CD4-positive, alpha-beta T cell treated with Interleukin-15 for 4 hours (primary cell): Measurements from ENCODE around the gene MCM3AP.
"Not testable (repeated sequence)": the region's sequence is repeated elsewhere in the genome, so short reads cannot be mapped to it uniquely, and the experiment has no call there.

Experiments used
- DNase-seq: peaks from one replicate; pipeline ENCODE4 v3.0.0-alpha.2; 2020; ENCODE audit warnings: low spot score

The MCM3AP gene

DNA sequence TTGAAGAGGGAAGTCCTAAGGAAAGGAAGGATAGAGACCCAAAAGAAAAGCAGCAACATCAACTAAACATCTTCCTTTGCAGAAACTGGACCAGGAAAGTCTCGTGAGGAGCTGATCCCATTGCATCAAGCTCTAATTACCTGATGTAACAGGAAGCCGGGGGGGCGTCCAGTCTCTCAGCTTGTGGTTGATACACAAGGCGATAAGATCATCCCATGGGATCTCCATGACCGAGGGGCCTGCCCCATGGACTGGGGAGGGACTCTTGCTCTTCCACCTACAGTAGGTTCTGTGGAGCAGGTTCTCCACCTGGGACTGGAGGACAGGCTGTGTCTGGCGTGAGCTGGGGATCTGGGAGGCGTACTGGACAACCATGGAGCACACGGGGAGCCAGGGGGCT is 42.1 kb downstream of the MCM3AP start:
- DNase-seq, result no peak

DNA sequence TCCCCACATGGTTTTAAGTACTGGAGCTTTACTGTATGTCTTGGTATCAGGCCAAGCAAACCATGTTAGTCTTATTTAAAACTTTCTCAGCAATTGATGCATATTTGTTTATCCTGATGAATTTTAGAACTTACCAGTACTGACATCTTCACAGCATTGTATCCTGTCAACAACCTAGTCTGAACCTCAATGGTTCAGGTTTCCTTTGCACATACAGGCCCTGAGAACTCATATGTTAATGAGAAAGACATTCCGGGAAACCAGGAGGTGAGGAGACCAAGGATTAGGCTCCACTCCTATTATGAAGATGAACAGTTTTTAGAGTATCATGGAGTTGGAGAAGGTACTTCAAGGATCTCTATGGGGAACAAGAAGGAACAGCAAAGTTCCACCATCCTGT is 43.8 kb downstream of the MCM3AP start:
- DNase-seq, result not testable (repeated sequence)

DNA sequence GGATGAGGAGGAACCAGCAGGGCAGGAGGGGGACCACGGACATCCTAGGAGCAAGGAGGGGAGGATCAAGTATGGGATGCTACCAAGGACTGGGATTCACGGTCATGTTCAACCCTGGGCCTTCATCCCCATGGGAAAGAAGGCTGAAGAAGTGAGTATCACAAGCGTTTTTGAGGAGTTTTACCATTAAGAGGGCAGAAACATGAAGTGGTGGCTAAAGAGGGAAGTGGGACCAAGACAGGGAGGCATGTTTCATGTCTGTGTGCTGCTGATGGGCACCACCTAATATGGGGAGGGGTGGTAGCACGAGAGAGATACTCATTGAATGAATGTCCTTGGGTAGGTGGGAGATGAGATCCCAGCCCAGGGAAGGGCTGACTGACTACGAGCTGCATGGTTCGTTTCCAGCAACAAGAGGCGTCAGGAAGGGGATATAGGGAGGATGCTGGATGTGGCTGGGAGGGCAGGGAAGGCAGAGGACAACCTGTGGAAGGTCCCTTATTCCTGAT is 45.5 kb downstream of the MCM3AP start:
- no peak for DNase-seq

DNA sequence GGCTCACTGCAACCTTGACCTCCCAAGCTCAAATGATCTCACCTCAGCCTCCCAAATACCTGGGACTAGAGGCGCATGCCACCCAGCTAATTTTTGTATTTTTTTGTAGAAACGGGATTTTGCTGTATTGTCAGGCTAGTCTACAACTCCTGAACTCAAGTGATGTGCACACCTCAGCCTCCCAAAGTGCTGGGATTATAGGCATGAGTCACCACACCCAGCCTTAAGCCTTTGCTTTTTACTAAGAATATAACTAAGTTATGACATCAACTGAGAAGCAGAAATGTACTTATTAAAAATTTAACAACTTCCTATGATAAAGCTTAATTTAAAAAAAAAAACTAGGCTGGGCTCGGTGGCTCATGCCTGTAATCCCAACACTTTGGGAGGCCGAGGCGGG is 47.9 kb downstream of the MCM3AP start:
- no peak for DNase-seq

DNA sequence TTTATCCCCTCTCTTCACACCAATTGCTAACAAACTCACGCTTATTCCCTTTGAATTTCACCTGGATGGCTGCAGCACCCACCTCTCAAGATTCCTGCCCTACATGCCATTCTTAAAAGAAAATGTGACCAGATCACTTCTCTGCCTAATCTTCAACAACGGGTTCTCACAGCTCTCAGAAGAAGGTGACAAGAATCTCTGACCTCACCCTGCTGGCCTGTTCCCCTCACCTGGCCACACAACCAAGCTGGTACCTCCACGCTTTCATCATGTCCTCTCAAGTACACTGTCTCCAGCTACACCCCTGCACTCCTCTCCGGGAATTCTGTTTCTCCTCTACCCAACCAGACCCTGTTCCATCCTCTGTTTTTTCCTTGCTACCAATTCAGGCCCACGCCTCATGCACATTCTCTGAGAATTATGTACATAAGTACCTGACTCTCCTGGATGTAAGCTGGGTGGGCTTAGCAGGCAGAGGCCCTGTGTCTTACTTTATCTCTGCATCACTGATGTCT is 50.9 kb downstream of the MCM3AP start:
- DNase-seq, result no peak

DNA sequence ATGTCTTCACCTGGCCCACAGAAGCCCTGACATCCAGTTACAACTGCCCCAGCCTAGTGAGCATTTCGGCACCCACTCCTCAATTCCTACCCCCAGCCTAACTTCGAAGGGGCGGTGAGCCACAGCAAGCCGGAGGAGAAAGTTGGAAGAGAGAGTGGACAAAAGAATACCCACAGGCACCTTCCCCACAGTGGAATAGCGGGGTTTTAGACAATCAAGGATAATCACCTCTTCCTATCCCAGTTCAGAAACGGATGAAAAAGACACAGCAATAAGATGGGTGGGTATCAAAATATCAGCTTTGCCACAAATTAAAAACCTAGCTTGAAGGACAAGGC is 55.5 kb downstream of the MCM3AP start:
- DNase-seq, result no peak

DNA sequence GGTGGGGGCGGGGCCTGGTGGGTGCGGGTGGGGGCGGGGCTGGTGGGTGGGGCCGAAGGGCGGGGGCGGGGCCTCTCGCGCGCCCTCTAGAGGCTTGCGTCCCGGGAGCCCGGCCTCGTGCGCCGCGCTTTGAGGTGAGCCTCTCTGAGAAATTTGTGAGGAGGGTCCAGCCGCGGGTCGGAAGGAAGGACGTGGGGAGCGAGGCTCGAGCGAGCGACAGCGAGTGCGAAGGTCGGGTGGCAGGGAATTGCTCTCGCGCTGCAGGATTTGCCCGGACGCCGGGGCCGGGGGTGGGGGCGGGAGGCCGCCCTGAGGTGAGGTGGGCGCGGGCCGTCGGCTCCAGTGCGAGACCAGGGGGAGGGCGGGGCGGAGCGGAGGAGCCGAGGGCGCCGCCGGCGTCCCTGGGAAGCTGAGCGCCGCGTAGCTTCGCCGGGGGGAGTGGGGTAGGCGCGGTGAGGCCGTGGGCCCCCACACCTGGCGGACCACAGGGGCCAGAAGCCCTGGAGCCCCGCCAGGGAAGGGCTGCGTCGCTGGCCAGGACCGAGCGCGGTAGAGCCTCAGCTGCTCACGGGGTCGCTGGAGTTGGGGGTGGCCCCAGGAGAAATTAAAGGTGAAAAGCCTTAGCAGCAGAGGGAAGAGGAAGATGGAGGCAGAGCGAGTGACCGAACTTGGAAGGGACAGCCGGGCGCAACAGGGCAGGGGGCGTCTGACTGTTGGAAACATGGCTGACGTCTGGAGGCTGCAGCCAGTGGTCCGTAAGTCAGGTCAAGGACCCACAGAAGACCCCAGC is 56.1 kb downstream of the MCM3AP start:
- no peak for DNase-seq

DNA sequence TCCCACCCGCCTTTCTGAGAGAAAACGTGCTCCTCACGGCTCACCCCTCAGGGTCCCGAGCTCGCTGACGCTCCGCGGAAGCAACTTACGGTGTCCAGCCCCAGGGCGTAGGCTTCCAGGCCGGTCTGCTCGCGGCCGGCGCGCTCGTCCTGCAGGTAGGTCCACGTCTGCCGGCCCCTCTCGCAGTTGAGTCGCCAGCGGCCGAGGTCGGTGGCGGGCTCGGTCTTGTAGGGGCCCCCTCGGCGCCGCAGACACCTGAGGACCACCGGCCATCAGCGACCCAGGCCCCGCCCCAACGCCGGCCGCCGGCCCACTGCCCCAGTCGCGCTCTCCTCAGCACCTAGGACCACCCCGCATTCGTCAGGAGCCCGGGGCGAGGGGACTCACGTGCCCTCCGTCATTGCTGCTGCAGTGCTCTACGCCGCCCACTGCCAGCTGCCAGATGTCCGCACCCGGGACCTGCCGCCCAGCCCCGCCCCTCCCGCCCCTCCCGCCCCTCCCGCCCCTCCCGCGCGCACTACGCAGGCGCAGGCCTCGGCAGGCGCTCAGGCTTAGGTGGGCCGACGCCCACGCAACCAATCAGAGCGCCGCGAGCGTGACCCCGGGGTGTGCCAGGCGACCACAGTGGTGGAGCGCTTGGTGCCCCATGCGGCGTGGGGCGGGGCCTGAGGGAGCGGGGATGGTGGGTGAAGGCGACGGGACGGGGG is 56.9 kb downstream of the MCM3AP start, which contains the start of gene LSS:
LSS (minus strand) TSS at position 430 of the 707 bp plus-strand sequence; CDS start at position 401, 29 bp downstream.
- peak; percentile 99 for DNase-seq

DNA sequence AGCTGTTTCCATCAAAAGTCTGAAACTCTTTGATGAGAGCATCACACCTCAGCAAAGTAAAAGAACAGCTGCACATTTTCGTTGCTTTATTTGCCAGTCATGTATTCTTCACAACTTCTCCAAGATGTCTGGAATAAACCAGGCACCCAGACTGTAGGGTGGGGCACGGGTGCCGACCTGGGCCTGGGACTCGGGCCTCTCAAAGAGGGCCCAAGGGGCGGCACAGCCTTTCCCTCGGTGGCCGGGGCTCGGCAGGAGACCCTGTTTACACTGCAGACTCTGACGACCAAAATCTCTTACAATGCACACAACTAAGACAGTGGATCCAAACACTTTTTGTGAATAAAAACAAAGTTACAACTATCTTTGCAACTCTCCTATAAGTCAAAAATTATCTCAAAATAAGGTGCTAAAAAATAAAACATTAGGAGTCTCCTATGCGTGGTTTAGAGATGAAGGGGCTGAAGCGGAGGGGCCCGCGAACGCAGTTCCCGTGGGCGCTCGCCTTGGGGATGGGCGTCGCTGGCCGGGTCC is 57.5 kb downstream of the MCM3AP start:
- DNase-seq, result no peak

DNA sequence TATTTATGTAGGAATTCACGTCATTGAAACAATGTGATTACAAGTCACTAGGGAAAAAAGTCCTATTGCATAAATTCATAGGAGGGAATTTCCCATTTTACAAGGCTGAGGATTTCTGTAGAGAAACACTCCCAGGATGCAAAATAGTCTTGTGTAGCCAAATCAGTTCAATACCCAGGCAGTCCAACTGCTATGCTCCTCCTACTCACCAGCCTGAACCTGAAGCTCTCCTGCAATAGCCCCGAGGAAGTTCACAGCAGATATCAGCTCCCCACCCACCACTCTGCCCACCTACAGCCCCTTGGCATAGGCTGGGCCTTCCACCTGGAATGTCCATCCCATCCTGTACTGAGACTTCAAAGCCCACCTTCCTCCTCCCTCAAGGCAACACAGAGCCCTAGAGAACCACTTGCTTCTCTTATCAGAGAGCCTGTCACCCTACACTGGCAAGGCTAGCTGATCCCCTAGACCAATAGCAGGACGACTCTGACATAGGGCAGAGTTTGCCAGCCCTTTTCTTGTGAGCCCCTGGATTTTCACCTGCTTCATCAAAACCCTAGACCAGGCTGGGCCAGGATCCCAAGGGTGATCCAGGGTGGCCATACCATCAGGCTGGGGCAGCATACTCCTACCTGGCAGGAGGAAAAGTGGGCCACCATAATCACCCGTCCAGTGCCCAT is 58.4 kb downstream of the MCM3AP start:
- DNase-seq, result no peak

DNA sequence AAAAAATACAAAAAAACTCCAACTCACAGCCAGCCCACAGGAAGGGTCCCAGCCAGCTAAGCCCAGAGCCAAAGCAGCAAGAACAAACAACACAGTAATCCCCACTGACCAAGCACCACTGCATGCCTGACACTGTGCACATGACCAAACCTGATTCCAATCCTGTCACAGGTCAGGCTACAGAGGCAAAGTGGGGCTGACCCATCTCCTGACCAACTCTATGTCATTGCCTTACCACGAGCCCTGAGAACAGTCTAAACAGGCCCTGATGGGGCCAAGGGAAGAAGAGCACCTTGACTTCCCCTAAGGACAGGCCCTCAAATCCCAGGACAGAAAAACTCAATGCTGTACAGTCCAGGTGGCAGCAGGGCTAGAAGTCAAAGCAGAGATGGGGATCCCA is 59.3 kb downstream of the MCM3AP start:
- no peak for DNase-seq

DNA sequence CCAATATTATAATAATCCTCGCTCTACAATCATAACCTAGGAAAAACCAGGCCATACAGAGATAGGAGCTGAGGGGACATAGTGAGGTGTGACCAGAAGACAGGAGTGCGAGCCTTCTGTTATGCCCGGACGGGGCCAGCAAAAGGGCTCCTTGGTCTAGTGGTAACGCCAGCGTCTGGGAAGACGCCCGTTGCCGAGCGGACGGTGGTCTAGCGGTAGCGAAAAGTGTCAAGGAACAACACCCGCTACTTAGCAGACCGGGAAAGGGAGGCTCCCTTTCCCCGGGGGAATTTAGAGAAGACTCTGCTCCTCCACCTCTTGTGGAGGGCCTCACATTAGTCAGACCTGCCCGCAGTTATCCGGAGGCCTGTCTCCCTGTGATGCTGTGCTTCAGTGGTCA is 61.8 kb downstream of the MCM3AP start:
- not testable (repeated sequence) for DNase-seq

DNA sequence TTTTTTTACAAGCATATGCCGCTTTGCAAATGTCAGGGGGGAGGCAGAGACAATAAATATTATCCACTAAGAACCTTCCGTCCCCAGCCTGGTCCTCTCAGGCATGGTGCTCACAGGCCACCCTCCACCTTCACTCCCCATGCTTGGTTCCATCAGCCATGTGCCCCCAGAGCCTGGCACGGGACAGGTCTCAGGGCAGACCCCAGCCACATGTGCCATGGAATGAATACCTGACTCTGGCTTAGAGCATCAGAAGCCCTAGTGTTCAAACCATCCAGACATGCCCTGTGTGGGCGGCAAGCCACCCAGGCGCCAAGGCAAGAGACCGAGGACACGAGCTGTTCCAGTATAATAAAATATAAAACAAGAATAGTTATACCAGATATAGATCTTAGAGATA is 62.2 kb downstream of the MCM3AP start:
- no peak for DNase-seq

DNA sequence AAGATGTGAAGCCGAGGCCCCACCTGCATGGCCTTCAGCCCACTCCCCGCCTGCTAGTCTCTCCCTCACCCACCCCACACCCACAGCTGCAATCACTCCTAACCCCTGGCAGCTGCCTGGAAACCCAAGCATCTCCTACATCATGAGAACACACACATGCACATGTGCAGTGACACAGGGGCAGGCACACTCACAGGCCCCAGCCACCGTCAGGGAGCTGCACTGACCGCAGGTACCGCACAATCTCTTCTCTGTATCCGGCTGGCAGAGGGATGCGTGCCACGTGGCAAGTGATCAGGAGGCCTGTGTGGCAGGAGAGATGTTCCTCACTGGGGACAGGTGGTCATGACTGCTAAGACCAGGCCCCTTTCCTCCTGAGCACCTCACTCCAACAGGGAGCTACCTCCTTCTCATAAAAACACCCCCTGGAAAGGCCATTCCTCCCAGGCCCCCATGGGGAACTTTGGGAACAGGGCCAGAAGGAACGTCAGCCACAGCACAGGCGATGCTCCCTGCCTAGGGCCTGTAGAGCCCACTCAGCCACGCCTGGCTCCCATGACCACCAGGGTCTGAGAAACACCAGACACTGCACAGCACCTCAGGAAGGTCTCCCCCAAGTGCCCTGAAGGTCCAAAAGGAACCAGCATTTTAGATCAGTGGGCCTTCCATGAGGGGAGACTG is 62.8 kb downstream of the MCM3AP start:
- no peak for DNase-seq

DNA sequence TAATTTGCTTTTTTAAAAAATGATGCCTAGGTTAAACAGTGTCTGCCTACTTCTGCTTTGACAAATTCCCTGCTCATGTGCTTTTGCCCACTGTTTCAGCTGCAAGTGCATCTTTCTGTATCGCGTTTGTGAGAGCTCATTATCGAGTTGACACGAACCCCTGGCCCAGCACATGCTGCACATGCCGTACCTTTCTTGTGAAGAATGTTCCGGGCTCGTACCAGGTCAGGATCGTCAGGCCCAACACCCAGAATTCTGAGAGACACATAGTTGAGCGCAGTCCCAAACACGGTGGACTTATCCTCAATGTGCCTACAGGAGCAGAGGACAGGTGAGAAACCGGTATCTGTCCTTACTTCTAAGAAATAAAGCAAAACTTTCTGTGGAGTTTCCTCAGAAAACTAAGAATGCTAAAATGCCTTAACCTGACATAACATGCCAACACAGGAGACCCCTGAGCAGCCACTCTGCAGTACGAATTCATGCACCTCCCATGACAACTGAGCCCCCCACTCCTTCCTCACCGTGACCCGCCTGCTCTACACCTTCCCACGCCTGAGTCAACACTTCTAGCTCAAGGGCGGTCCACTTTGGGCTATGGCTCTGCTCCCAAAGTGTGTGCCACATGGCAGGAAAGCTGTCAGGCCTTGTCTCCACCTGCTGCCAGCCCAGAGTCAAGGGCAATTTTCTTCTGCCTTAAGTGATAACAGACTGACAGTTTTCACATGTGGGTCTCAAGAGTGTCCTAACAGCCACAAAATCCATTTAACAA is 63.6 kb downstream of the MCM3AP start:
- no peak for DNase-seq

DNA sequence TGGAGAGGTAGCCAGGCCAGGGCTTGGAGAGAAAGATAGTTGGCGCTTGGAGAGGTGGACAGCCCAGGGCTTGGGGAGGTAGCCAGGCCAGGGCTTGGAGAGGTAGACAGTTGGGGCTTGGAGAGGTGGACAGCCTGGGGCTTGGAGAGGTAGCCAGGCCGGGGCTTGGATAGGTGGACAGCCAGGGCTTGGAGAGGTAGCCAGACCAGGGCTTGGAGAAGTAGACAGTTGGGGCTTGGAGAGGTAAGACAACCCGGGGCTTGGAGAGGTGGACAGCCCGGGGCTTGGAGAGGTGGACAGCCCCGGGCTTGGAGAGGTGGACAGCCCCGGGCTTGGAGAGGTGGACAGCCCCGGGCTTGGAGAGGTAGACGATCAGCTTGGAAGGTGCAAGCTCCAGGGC is 64.6 kb downstream of the MCM3AP start:
- DNase-seq, result no peak

DNA sequence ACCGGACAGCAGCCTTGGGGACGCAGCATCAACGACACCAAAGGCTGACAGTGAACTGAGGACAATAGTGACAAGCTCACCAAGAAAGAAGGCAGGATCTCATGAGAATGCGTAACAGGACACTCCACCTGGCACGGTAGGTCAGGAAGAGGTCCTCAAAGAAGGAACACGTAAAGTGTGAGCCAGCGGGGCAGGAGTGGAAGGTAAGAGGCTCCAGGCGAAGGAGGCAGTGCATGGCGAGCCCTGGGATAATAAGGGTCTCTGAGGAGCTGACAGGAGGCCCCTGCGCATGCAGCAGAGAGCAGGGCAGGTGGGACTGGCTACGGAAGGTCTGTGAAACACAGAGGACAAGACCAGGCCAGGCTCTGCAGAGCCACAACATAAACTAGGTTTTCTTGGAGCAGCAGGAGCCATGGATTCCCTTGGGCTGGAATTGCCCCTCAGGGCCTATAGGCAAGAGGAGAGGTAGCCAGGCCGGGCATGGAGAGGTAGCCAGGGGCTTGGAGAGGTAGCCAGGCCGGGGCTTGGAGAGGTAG is 65.1 kb downstream of the MCM3AP start:
- DNase-seq, result no peak

DNA sequence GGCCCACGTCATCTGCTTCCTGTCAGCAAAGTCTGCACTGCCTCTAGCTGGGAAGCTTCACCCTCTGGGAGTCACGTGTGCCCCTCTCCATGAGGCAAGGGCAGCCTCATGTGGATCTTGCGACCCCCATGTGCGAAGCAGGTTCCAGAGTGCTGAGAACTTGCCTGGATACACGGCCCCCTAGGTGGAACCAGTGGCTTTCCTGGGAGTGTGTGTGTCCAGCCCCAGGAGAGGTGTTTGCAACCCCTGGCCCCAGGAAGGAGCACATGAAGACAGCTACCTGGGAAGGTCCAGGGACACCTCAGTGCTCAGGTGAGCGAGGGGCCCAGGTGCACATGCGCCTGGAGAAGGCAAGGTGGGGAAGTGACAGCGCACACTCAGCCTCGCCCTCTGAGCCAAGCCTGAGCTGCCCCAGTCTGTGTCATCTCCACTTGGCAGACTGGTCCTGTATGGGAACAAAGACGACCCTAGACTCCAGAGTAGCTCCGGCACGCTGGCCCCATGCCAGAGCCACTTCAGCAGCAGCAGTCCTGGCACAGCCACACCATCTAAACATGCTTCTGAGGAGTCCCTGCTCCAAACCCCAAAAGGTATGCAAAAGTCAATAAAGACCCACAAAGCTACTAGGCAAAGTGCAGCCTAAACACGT is 65.7 kb downstream of the MCM3AP start:
- no peak for DNase-seq

DNA sequence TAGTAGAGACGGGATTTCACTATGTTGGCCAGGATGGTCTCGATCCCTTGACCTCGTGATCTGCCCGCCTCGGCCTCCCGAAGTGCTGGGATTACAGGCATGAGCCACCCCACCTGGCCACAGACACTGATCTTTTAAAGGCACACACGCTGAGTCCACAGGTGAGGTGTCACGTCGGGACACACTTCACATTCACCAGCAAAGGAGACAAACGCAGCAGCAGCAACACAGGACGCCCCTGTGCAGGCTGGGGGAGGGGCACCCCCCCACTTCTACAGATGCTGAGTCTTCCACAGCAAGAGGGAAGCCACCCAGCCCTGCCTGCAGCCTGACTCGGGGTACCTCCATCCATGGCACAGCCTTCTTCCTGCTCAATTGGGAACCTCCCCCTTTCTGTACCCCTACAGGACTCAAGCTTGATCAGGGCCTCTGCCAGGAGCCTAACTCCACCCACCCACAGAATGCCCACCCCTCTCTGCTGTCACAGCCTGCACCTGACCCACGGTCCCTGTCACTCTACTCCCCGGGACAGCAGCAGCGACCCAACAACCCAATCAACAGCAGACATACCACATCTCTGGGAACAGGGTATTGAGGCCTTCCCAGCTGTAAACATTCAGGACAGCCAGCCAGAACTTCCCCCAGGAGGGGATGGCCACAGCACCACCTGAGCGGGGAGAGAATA is 66.4 kb downstream of the MCM3AP start:
- no peak for DNase-seq
